ENCODE measurements around the gene SLC8A1.

The SLC8A1 gene

GRCh38 chr2:40450066-40450795 is 1.7 kb downstream of the SLC8A1 start:
- FAIRE-seq: peak; percentile 48
- no peak for TF ChIP-seq POLR2A (IDR thresholded peaks at IDR 0.05; ENCODE audit: low read depth, low read length)
- DNase-seq (ENCODE audit: insufficient read length, low spot score): no peak

GRCh38 chr2:40448476-40449079 is 3.3 kb downstream of the SLC8A1 start:
- peak; percentile 57 for FAIRE-seq
- TF ChIP-seq POLR2A (IDR thresholded peaks at IDR 0.05; ENCODE audit: low read depth, low read length): no peak
- no peak for DNase-seq (ENCODE audit: insufficient read length, low spot score)

- no peak for TF ChIP-seq POLR2A (IDR thresholded peaks at IDR 0.05; ENCODE audit: low read depth, low read length)
- no peak for FAIRE-seq
- no peak for DNase-seq (ENCODE audit: insufficient read length, low spot score)
These were observed 6.4 kb downstream of the SLC8A1 start for GRCh38 chr2:40445467-40445866.

- FAIRE-seq (no peak), DNase-seq (ENCODE audit: insufficient read length, low spot score) (no peak)
- no peak for TF ChIP-seq POLR2A (IDR thresholded peaks at IDR 0.05; ENCODE audit: low read depth, low read length)
These were observed 11.1 kb downstream of the SLC8A1 start for GRCh38 chr2:40440835-40441234.

- FAIRE-seq: no peak
These were observed 12.4 kb downstream of the SLC8A1 start for GRCh38 chr2:40439473-40439872.

GRCh38 chr2:40436093-40436475 is 15.8 kb downstream of the SLC8A1 start:
- DNase-seq (ENCODE audit: insufficient read length, low spot score): no peak
- FAIRE-seq: peak; percentile 23
- TF ChIP-seq POLR2A (IDR thresholded peaks at IDR 0.05; ENCODE audit: low read depth, low read length): no peak

More at GRCh38 chr2:40439473-40439872, 12.4 kb downstream of the SLC8A1 start:
- DNase-seq (ENCODE audit: insufficient read length, low spot score): no peak
- no peak for TF ChIP-seq POLR2A (IDR thresholded peaks at IDR 0.05; ENCODE audit: low read depth, low read length)

GRCh38 chr2:40435426-40436092 is 16.3 kb downstream of the SLC8A1 start:
- no peak for TF ChIP-seq POLR2A (IDR thresholded peaks at IDR 0.05; ENCODE audit: low read depth, low read length)
- FAIRE-seq (no peak), DNase-seq (ENCODE audit: insufficient read length, low spot score) (no peak)

GRCh38 chr2:40434731-40435271 is 17.1 kb downstream of the SLC8A1 start:
- peak; percentile 99 for FAIRE-seq
- no peak for TF ChIP-seq POLR2A (IDR thresholded peaks at IDR 0.05; ENCODE audit: low read depth, low read length)
- no peak for DNase-seq (ENCODE audit: insufficient read length, low spot score)

- DNase-seq (ENCODE audit: insufficient read length, low spot score): no peak
- no peak for FAIRE-seq
- TF ChIP-seq POLR2A (IDR thresholded peaks at IDR 0.05; ENCODE audit: low read depth, low read length): no peak
These were observed 18.2 kb downstream of the SLC8A1 start for GRCh38 chr2:40433736-40434135.

GRCh38 chr2:40432921-40433483 is 18.9 kb downstream of the SLC8A1 start:
- FAIRE-seq: no peak
- TF ChIP-seq POLR2A (IDR thresholded peaks at IDR 0.05; ENCODE audit: low read depth, low read length): no peak
- DNase-seq (ENCODE audit: insufficient read length, low spot score): no peak

- FAIRE-seq (peak; percentile 48), DNase-seq (ENCODE audit: insufficient read length, low spot score) (no peak)
- TF ChIP-seq POLR2A (IDR thresholded peaks at IDR 0.05; ENCODE audit: low read depth, low read length): no peak
These were observed 20.3 kb downstream of the SLC8A1 start for GRCh38 chr2:40431600-40431955.

- TF ChIP-seq POLR2A (IDR thresholded peaks at IDR 0.05; ENCODE audit: low read depth, low read length): no peak
- FAIRE-seq: no peak
- DNase-seq (ENCODE audit: insufficient read length, low spot score): no peak
These were observed 20.9 kb downstream of the SLC8A1 start for GRCh38 chr2:40430776-40431599.

GRCh38 chr2:40428439-40428838 is 23.5 kb downstream of the SLC8A1 start:
- TF ChIP-seq POLR2A (IDR thresholded peaks at IDR 0.05; ENCODE audit: low read depth, low read length): no peak
- no peak for FAIRE-seq
- no peak for DNase-seq (ENCODE audit: insufficient read length, low spot score)

Data from H54 (cell line).